Transverse colon (tissue), 4 donors: ENCODE data around the gene KCTD18. TPM values are rescaled to one million over a fixed set of nuclear protein-coding genes. Genes with fewer than 3 reads are reported as not detected.
A peak's percentile ranks its signal among the peaks of the same experiment; 100 is the strongest.

Experiments used
- DNase-seq: peaks from one replicate; pipeline ENCODE4 v3.0.0-alpha.2; 2019
- H3K27ac ChIP-seq, 4 donors: fragments of 200-600 bp; sonication (generic); 2 replicates each; pipeline ENCODE4 v1.5.1; 2016 to 2018; ENCODE audit warnings: inconsistent platforms in 4 of 4
- H3K27me3 ChIP-seq: fragments of 200-600 bp; sonication (generic); 2 replicates; pipeline ENCODE4 v1.5.1; 2017; ENCODE audit warnings: inconsistent platforms
- H3K36me3 ChIP-seq, 4 donors: fragments of 200-600 bp; sonication (generic); 2 replicates each; pipeline ENCODE4 v1.5.1; 2017 to 2019; ENCODE audit warnings: inconsistent platforms in 4 of 4
- H3K4me1 ChIP-seq, 4 donors: fragments of 200-600 bp; sonication (generic); 2 replicates each; pipeline ENCODE4 v1.5.1; 2017 to 2020; ENCODE audit warnings: inconsistent platforms in 4 of 4
- H3K4me3 ChIP-seq, 4 donors: fragments of 200-600 bp; sonication (generic); 1 replicate in 1 of 4; 2 replicates in 3 of 4; pipeline versions ENCODE4 v1.5.1 to v1.6.1; 2017 to 2019; ENCODE audit warnings: inconsistent platforms in 4 of 4
- H3K9me3 ChIP-seq, 2 donors: fragments of 200-600 bp; sonication (generic); 2 replicates each; pipeline ENCODE4 v1.5.1; 2017 to 2019; ENCODE audit warnings: inconsistent platforms in 2 of 2
- EP300 ChIP-seq: sonication (generic); formaldehyde crosslinking; IDR thresholded peaks from one replicate; pipeline ENCODE4 v1.6.1; 2017; ENCODE audit warnings: antibody characterized with exemption, low read depth
- POLR2A ChIP-seq: fragments of 450-650 bp; IDR thresholded peaks from one replicate; pipeline ENCODE4 v1.6.1; 2016; ENCODE audit warnings: antibody characterized with exemption, mild to moderate bottlenecking, moderate library complexity
- POLR2AphosphoS5 ChIP-seq, 3 donors: sonication (generic); formaldehyde crosslinking; IDR thresholded peaks; one replicate each; pipeline ENCODE4 v1.6.1; 2016; ENCODE audit warnings: antibody characterized with exemption in 3 of 3
- WGBS, 2 donors: methylation state at CpG; one replicate each; pipeline ENCODE4 v1.1.5; 2018; ENCODE audit warnings: low coverage in 1 of 2; 5-methylcytosine and 5-hydroxymethylcytosine counted together
- in situ Hi-C, 4 donors: fragments of 200-750 bp; cut with MboI; loops; one replicate each; pipeline versions ENCODE4 v1.15.0 to v1.15.1; 2017; ENCODE audit warnings: low sequenced_read_pairs in 3 of 4, low pct_ligation_motif_present in 1 of 4, low pct_unique_long_range_greater_than_20kb in 1 of 4
- intact Hi-C: fragments of 100-400 bp; cut with DNase I; formaldehyde crosslinking; loops from one replicate; pipeline ENCODE4 v1.15.1; 2023; ENCODE audit warnings: low total_unique reads
- total RNA-seq, 4 donors: library from RNA; depleted of rRNA; stranded (reverse); fragments of >200 nt; gene quantifications; one replicate each; pipeline ENCODE4 v1.1.0, GENCODE V29; 2016
- TF ChIP-seq, protein P1 (sequence below), 5 experiments: fragments of 200-600 bp in 3 of 5; fragments of 450-650 bp in 2 of 5; sonication (generic) in 3 of 5; IDR thresholded peaks; 1 replicate in 2 of 5; 2 replicates in 3 of 5; pipeline ENCODE4 v1.5.1; 2016 to 2017; ENCODE audit warnings: antibody characterized with exemption in 5 of 5, inconsistent platforms in 3 of 5, mild to moderate bottlenecking in 2 of 5, moderate library complexity in 1 of 5

The KCTD18 gene
- total RNA-seq, 4 donors from 2014 or later = 18.5 to 68.5 (median 20.7) TPM

- Histone ChIP-seq H3K4me1 (peaks cover 4 to 30% (median 13%) of the 10 kb centered on the region in 4 donors), H3K4me3 (no peak overlapping the region), H3K9me3 (no peaks in the 10 kb centered on the region), H3K27me3 (no peaks in the 10 kb centered on the region), H3K36me3 (peaks cover 0 to 11% (median 4%) of the 10 kb centered on the region in 4 donors), H3K27ac (peak overlapping the region in 1 of 4 donors; percentile 20)
- in situ Hi-C loops (no loop called here), intact Hi-C loops (no loop called here)
- TF ChIP-seq POLR2A (no peak), POLR2AphosphoS5 (IDR thresholded peaks at IDR 0.05) (no peak), EP300 (no peak)
- TF ChIP-seq, protein P1, sequence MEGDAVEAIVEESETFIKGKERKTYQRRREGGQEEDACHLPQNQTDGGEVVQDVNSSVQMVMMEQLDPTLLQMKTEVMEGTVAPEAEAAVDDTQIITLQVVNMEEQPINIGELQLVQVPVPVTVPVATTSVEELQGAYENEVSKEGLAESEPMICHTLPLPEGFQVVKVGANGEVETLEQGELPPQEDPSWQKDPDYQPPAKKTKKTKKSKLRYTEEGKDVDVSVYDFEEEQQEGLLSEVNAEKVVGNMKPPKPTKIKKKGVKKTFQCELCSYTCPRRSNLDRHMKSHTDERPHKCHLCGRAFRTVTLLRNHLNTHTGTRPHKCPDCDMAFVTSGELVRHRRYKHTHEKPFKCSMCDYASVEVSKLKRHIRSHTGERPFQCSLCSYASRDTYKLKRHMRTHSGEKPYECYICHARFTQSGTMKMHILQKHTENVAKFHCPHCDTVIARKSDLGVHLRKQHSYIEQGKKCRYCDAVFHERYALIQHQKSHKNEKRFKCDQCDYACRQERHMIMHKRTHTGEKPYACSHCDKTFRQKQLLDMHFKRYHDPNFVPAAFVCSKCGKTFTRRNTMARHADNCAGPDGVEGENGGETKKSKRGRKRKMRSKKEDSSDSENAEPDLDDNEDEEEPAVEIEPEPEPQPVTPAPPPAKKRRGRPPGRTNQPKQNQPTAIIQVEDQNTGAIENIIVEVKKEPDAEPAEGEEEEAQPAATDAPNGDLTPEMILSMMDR (IDR thresholded peaks at IDR 0.05) = no peak
- no peak for DNase-seq
- WGBS, 2 donors = 54 to 69% methylated on average over 2 of the region's 2 CpGs
Measured at GRCh38 chr2:200507179-200507578, 2.7 kb downstream of the KCTD18 start.

GRCh38 chr2:200506679-200507078, 3.2 kb downstream of the KCTD18 start:
- in situ Hi-C loops (no loop called here), intact Hi-C loops (no loop called here)
- Histone ChIP-seq H3K27me3 (no peaks in the 10 kb centered on the region), H3K4me3 (no peak overlapping the region), H3K27ac (peak overlapping the region in 1 of 4 donors; percentile 20), H3K36me3 (peaks cover 0 to 11% (median 4%) of the 10 kb centered on the region in 4 donors), H3K4me1 (peaks cover 4 to 30% (median 13%) of the 10 kb centered on the region in 4 donors), H3K9me3 (no peaks in the 10 kb centered on the region)
- TF ChIP-seq, protein P1 (IDR thresholded peaks at IDR 0.05) = no peak
- TF ChIP-seq POLR2AphosphoS5 (IDR thresholded peaks at IDR 0.05) (no peak), POLR2A (no peak), EP300 (no peak)
- DNase-seq = no peak
- 83 to 91% methylated on average over 8 to 9 of the region's 9 CpGs for WGBS, 2 donors

DNA sequence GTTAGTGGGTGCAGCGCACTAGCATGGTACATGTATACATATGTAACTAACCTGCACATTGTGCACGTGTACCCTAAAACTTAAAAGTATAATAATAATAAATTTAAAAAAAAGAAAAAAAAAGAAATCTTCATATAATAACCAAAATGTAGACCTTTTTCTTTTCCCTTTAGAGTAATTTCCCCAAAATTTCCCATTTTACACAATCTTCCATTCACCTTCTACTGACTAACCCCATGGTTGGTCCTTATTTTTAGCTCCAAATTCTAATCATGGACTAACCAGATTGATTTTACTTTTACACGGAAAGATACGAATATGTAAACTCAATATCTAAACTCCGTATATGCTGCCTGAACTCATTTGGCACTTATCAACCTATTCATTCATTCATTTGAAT, 7.7 kb downstream of the KCTD18 start:
- H3K36me3 ChIP-seq = peaks cover 0 to 30% (median 7%) of the 10 kb centered on the region in 4 donors
- 96 to 97% methylated on average over 4 to 5 of the region's 5 CpGs for WGBS, 2 donors
- no peak overlapping the region for H3K27ac ChIP-seq
- no peak overlapping the region for H3K4me3 ChIP-seq
- peaks cover 0 to 6% (median 0%) of the 10 kb centered on the region in 4 donors for H3K4me1 ChIP-seq
- in situ Hi-C loops = no loop called here
- no peak for TF ChIP-seq POLR2AphosphoS5 (IDR thresholded peaks at IDR 0.05)
- no peak for TF ChIP-seq POLR2A
- TF ChIP-seq, protein P1 (IDR thresholded peaks at IDR 0.05) = no peak
- no peak for TF ChIP-seq EP300
- H3K9me3 ChIP-seq = no peaks in the 10 kb centered on the region
- intact Hi-C loops = no loop called here
- no peak for DNase-seq
- no peaks in the 10 kb centered on the region for H3K27me3 ChIP-seq

DNA sequence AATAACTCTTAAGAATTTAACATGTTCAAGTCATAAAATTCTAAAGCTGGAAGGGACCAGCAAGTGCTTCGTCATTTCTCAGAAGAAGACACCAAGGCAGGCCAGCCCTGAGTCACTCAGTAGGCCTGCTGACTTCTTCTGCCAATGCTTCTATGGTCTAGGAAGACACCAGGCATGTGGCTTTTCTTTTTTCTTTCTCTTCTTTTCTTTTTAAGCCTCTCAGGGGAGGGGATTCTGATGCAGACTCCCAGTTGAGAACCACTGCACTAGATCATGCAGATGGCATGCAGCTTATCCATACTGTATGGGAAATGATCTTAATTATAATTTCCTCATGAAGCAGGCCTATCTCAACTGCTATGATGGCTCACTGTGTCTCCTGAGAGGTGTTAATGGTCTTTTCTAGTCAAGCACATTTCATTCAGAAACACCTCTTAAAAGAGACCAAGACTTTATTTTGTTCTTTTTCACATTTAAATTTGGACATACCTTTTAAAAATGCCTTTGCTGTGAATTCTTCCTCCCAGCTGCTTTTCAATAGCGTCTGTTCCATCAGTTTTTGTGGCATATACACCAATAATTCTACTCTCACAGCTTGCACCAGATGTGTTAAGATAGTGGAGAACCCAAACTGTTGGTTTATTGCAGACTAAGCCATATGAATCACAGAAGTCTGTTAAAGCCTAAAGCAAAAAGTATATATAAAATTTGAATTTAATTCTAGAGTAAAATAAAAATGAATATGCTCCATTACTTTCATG, 11.3 kb downstream of the KCTD18 start:
- in situ Hi-C loops (no loop called here), intact Hi-C loops (no loop called here)
- H3K4me1 ChIP-seq = no peaks in the 10 kb centered on the region

More for the DNA sequence above, 11.3 kb downstream of the KCTD18 start:
- TF ChIP-seq POLR2AphosphoS5 (IDR thresholded peaks at IDR 0.05) = no peak
- no peak for TF ChIP-seq POLR2A
- TF ChIP-seq, protein P1 (IDR thresholded peaks at IDR 0.05) = no peak
- TF ChIP-seq EP300 = no peak
- peaks cover 0 to 46% (median 10%) of the 10 kb centered on the region in 4 donors for H3K36me3 ChIP-seq
- no peak overlapping the region for H3K4me3 ChIP-seq
- H3K27ac ChIP-seq = no peak overlapping the region
- no peaks in the 10 kb centered on the region for H3K27me3 ChIP-seq
- H3K9me3 ChIP-seq = no peaks in the 10 kb centered on the region
- no peak for DNase-seq
- WGBS, 2 donors = 92 to 100% methylated on average over 2 of the region's 2 CpGs
